Measurements from ENCODE around the gene PIK3R2. TPM values are rescaled to one million over a fixed set of nuclear protein-coding genes. Genes with fewer than 3 reads are reported as not detected.
"Not testable (repeated sequence)": the region's sequence is repeated elsewhere in the genome, so short reads cannot be mapped to it uniquely, and the experiment has no call there.

PIK3R2 gene
- 10 to 100 TPM; 27.8 to 39.6 (median 34.3) TPM for polyA plus RNA-seq (ENCODE audit: insufficient read length in 4 of 4)

DNA sequence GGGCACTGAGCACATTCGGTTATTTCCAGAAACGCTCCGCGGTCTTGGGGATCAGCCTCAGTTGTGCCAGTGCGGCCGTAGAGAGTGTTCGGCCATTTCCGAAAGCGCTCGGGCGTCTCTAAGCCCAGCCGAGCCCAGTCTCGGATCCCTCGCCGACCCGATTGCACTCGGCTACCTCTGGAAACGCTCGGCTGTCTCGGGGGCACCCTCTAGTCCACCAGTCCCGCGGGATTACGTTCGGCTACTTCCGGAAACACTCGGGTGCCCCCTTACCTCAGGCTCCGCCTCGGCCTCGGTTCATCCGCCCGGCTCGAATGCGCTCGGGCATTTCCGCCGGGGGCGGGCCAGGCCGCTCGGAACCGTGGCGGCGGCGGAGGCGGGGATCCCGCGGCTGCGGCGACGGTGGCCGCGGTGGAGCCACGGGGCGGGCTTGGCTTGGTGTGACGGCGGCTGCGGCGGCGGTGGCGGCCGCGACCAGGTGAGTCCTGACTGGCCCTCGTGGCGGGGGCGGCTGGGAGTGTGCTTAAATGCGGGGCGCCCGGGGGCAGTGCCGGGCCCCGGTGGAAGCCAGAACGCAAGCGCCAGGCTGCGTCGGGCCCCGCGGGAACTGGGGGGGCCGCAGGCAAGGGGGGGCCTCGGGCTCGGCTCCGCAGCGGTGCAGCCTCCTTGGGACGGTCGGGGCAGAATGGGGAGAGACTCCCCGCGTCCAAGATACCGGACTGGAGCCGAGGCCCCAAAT, at the start of gene PIK3R2:
PIK3R2 (plus strand) TSS at position 347 of the 739 bp plus-strand sequence. CDS start 2,717 bp downstream, outside the sequence.
- DNase-seq (ENCODE audit: low read depth in 4 of 4, low spot score in 2 of 4) = peak; percentile 98 to 99 (median 99)

GRCh38 chr19:18104793-18105131, 48.2 kb upstream of the PIK3R2 start:
- no peak for DNase-seq (ENCODE audit: low read depth in 4 of 4, low spot score in 2 of 4)

DNA sequence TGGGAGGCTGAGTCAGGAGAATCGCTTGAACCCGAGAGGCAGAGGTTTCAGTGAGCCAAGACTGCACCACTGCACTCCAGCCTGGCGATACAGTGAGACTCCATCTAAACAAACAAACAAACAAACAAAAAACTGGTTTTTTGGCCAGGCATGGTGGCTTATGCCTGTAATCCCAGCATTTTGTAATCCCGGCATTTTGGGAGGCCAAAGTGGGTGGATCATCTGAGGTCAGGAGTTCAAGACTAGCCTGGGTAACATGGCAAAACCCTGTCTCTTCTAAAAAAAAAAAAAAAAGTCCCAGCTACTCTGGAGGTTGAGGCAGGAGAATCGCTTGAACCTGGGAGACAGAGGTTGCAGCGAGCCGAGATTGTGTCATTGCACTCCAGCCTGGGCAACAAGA, 47.7 kb upstream of the PIK3R2 start:
- DNase-seq (ENCODE audit: low read depth in 4 of 4, low spot score in 2 of 4) = not testable (repeated sequence)

GRCh38 chr19:18107235-18107634, 45.7 kb upstream of the PIK3R2 start:
- no peak for DNase-seq (ENCODE audit: low read depth in 4 of 4, low spot score in 2 of 4)

DNA sequence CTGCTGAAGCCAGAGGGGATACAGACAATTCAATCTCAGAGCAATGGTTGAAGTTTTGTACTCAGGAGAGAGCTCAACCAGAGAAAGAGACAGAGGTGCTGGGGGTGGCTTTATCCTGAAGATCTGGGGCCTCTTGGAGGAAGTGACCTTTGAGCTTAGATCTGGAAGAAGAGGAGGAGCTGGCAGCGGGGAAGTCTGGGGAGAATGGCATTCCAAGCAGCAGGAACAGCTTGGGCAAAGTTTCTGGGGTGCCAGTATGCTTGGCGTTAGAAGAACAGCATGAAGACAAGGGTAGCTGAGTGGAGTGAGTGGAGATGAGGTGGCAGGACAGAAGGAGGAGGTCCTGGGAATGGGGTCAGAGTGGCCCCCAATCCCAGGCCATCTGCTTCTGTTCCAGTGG, 44.1 kb upstream of the PIK3R2 start:
- no peak for DNase-seq (ENCODE audit: low read depth in 4 of 4, low spot score in 2 of 4)

DNA sequence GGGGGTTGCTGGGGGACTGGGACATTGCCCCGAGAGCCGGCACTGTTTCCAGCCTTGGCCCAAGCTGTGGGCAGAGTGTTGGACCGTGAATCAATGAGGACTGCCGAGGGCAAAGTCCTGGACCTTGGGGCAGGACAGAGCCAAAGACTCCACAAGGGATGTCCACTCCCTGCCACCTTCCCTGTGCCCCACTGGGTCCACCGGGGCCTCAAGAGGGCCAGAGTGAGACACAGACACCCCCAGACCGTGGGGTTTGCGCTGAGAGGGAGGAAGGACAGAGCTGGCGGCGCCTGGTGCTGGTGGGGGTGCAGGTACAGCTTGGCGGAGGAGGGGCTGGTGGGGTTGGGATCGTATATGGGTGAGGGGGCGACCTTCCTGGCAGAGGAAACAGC, 43.6 kb upstream of the PIK3R2 start:
- no peak for DNase-seq (ENCODE audit: low read depth in 4 of 4, low spot score in 2 of 4)

- no peak for DNase-seq (ENCODE audit: low read depth in 4 of 4, low spot score in 2 of 4)
Measured at GRCh38 chr19:18109733-18110608, 43.0 kb upstream of the PIK3R2 start.

DNA sequence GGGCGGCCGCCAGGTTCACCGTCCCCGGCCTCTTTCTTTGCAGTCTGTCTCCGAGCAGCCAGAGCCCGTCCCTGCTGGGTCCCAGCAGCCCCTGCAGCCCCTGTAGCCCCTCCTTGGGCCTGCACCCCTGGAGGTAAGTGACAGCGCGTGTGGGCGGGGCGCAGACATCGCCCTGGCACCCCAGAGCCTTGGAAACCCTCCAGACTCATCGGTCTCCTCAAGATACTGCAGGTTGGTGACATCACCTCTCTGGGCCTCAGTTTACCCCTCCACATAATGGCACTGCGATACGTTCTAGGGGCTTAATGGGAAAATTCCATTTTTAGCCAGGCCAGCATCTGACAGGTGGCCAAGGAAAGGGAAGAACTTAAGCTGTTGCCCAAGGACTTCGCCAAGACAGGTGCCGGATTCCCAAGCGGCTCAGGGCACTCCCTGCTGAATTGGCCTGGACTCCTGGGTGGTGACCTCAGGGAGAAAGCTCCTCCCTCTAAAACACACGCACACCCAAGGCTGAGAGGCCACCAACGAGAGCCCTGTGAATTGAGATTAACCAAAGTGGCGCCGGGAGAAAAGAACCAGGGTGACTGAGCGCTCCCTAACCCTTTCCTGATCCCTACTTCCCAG, 42.2 kb upstream of the PIK3R2 start:
- no peak for DNase-seq (ENCODE audit: low read depth in 4 of 4, low spot score in 2 of 4)

DNA sequence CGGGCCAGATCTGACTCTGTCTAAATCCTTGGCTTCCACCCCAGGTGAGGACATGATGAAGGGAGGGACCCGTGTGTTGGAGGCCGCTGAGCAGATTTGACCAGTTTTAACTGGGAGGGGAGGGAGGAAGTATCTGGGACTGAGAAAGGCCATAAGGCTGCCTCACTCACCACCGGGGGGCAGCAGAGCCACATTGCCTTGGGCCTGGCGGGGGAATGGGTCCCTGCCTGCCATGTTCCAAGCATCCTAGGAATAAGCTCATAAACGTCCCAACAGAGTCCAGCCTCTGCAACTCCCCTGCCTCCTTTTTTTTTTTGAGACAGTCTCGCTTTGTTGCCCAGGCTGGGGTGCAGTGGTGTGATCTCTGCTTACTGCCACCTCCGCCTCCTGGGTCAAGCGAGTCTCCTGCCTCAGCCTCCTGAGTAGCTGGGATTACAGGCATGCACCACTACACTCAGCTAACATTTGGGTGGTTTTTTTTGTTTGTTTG, 39.9 kb upstream of the PIK3R2 start:
- DNase-seq (ENCODE audit: low read depth in 4 of 4, low spot score in 2 of 4) = peak in 2 of 4 donors; percentile 48 to 78

DNA sequence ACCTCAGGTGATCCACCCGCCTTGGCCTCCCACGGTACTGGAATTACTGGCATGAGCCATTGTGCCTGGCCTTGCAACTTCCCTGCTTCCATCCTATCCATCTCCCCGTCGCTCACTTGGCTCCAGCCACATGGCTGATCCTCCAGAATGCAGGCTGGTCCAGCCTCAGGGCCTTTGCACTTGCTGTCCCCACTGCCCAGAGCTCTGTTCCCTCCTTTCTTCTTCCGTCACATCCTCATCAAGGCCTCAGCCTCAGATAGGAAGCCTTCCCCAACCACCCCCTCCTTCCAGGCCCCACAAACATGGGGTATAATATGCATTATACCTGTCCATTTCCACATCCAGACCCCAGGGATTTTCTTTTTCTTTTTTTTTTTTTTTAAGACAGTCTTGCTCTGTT, 39.1 kb upstream of the PIK3R2 start:
- DNase-seq (ENCODE audit: low read depth in 4 of 4, low spot score in 2 of 4) = no peak

DNA sequence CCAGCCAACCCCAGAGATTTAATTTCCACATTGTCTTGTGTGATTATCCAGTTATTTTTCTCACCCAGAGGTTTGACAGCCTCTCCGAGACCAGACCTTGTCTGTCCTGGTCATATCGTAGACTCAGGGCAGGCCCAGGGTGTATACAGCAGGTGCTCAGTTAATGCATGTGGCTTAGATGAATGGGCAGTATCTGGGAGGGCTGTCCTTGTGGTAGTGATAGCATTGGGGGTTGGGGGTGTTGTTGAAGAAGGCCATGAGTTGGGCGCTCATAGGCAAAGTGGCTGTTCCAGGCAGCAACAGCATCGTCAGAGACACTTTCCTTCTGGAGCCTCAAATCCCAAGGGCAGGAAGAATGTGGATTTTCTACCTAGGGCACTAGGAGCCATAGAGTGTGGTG, 38.5 kb upstream of the PIK3R2 start:
- DNase-seq (ENCODE audit: low read depth in 4 of 4, low spot score in 2 of 4) = no peak

DNA sequence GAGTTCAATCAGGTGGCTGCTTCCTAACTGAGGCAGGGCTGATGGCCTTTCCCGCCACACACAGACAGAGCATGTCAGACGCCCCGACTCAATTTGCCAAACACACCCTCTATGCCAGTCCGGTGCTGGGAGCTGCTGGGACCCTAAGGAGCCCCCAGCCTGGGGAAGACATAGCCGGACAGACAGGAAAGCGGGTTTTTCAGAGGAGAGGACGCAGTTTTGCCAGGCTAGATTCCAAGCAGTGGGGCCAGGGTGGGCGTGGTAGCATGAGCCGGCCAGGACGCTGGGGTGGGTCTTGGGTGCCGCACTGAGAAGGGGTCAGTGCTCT, 35.6 kb upstream of the PIK3R2 start:
- no peak for DNase-seq (ENCODE audit: low read depth in 4 of 4, low spot score in 2 of 4)

DNA sequence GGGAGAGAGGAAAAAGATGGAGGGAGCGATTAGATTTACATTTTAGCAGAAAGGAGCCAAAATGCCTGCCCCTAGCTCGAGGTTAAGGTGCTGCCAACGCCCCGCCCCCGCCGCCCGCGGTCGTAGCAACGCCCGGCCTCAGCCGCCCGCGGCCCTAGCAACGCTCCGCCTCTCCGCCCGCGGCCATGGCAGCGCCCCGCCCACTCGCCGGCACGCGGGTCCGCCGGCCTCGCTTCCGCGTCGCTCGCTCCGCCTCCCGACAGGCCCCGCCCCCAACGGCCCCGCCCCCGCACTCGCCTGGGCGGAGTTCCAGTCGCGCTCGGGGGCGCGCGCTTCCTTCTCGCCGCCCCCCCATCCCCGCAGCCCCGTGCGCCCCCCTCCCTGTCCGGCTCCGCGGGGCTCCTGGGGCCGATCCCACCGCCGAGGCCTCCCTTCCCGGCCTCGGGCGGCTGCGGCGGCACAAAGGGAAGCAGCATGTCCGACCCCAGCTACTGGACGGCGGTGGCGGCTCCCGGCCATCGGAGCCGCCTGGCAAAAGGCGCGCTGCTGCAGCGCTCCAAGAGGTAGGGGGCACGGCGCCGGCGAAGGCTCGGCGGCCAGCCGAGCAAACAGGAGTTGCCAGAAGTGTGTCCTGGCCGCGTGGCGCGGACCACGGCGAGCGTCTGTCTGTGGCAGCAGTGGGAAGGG, 35.1 kb upstream of the PIK3R2 start:
- peak; percentile 52 to 73 (median 70) for DNase-seq (ENCODE audit: low read depth in 4 of 4, low spot score in 2 of 4)

GRCh38 chr19:18118420-18119012, 34.4 kb upstream of the PIK3R2 start:
- no peak for DNase-seq (ENCODE audit: low read depth in 4 of 4, low spot score in 2 of 4)

DNA sequence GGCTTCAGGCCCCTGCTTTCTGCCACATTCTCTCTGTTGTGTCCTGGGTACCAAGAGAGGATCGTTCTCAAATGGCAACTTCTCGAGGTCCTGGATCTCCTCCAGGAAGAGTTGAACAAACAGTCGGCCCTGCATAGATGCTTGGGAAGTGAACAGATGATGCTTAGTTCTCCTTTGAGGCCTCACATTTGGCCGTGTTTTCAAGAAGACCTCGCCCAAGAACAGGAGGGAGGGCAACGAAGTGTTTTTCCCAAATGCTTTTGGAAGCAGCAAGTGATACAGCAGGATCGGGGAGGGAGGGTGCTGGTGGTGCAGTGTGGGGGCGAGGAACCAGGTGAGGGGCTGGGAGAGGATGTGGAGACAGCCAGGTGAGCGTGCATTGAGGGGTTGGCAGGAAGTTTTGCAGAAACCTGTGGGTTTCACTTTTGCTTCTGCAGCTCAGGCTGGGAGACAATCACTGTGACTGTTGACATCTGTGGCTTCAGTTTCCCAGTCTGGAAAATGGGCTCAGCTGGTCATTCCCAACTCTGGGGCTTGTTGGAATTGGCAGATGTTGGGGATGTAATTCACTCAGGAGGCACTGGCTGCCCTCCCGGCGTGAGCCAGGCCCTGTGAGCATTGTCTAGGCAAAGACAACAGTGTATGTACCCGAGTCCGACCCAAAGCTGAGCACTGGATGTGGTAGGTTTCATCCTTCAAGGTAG, 33.8 kb upstream of the PIK3R2 start:
- DNase-seq (ENCODE audit: low read depth in 4 of 4, low spot score in 2 of 4) = no peak

- no peak for DNase-seq (ENCODE audit: low read depth in 4 of 4, low spot score in 2 of 4)
Measured at GRCh38 chr19:18119717-18120105, 33.3 kb upstream of the PIK3R2 start.

GRCh38 chr19:18120127-18120526, 32.8 kb upstream of the PIK3R2 start:
- no peak for DNase-seq (ENCODE audit: low read depth in 4 of 4, low spot score in 2 of 4)

DNA sequence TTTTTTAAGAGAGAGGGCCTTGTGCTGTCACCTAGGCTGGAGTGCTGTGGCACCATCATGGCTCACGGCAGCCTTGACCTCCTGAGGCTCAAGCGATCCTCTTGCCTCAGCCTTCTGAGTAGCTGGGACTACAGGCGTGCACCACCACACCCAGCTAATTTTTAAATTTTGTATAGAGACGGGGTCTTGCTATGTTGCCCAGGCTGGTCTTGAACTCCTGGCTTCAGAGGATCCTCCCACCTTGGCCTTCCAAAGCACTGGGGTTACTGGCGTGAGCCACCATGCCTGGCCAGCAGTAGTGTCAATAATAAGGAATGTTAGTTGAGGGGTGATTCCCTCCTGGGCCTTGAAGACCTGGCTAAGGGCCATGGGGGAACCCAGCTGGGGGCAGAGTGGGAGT, 31.8 kb upstream of the PIK3R2 start:
- no peak for DNase-seq (ENCODE audit: low read depth in 4 of 4, low spot score in 2 of 4)

DNA sequence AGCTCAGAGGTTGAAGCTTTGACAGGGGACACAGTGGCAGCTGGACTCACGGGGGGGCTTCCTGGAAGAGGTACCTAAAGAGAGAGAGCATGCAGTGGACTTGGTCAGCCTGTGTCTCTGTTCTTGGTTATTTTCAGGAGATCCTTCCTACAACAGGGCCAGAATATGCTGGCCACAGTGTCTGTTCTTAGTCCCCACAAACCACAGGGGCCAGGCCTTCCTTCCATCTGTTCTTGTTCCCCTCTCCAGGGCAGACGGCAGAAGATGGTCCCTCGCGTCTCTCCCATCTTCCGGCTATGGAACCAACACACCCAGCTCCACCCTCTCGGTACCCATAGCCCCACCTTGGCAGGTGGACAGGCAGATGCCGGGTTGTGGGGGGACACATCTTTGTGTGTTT, 30.5 kb upstream of the PIK3R2 start:
- DNase-seq (ENCODE audit: low read depth in 4 of 4, low spot score in 2 of 4) = no peak
